GM18519 (cell line): Measurements from ENCODE around the gene NRXN3.

Experiments used
- ATAC-seq: cut with Tn5 transposase; IDR thresholded peaks from one replicate; pipeline ENCODE4 v1.9.1; 2021; ENCODE audit warnings: mild to moderate bottlenecking, moderate library complexity; ENCODE audit not compliant: unreplicated experiment, low FRiP score

Gene NRXN3

DNA sequence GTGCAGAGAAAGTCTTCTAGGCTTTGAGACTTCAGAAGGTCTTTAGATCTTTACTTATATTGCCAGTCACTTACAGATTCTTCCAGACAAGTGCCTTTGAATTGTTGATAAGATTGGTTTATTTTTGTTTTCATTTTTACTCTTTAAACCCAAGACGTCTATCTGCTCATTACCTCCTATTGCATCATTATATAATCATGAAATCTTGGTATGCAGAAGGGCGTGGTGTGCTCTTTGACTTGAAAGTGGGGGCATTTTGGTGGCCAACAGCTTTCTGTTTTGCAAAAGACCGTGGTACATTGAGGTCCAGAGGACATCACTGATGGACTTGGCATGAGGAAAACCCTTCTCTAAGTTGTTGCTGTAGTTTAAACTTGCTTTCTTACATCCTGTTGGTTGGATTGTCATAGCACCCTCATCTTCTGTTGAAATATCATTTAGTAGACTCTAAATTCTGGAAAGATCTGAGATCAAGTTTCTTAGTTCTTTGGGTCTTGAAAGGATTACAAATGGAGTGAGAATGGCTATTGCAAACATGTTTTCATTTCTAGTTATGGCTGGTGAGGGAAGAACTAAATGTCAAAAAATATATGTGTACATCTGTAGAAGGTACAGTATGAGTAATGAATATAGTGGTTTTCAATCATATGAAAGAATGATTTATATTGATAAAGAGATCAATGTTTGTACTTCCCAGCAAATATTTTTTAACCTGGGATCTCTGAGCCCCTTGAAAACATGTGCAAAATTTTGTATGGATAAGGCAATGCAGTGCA, 441.8 kb downstream of the NRXN3 start:
- no peak for ATAC-seq

DNA sequence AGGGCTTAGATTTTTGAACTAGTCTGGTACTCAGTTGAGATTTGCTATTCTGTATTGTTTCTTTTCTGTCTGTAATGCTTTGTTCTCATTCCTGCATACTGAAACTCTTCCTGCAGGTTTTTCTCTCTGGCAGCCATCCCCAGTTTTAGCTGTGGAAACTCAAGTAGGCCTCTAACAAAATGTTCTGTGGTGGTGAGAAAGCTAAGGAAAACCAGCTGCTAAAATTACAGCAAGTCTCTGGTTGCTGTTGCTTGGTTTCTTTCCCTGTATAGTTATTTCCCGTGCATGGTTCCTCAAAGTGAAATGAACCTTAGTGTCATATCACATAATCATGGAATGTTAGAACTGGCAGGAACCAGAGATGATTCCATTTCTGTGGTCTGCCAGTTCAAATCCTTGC, 442.5 kb downstream of the NRXN3 start:
- no peak for ATAC-seq

DNA sequence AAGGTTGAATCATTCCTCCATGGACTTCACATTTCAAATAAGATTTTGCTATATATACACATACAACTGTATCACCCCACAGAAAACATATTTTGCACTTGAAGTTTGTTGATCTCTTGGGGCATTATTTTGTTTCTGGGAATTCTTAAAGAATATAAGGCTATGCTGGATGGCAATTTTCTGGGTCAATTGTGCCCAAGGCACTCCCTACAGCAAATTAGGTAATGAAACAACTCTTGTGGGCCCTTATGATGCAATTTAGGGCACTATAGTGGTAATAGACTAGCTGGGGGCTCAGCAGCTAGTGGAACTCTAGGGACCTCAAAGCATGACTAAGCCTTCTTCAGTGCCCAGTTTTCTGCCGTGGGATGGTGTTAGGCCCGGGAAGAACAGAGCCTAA, 444.4 kb downstream of the NRXN3 start:
- ATAC-seq, result no peak

- ATAC-seq, result no peak
Measured at GRCh38 chr14:78617735-78618134, 447.6 kb downstream of the NRXN3 start.

DNA sequence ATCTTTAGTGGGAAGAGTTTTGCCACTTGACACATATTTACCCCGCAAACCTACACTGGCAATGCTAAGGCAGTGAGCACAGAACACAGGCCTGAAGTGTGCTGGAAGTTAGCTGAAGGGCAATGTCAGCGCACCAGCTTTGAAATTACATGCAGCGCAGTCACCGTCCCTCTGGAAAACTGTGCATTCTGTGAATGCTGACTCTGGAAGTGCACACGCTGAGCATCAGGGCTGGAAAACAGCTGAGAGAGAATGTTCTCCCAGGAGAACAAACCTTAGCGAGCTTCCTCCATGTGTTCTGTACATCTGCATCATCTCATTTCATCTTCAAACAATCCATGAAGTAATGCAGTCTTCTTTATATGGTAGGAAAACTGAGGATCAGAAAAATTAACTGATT, 448.2 kb downstream of the NRXN3 start:
- ATAC-seq, result no peak

DNA sequence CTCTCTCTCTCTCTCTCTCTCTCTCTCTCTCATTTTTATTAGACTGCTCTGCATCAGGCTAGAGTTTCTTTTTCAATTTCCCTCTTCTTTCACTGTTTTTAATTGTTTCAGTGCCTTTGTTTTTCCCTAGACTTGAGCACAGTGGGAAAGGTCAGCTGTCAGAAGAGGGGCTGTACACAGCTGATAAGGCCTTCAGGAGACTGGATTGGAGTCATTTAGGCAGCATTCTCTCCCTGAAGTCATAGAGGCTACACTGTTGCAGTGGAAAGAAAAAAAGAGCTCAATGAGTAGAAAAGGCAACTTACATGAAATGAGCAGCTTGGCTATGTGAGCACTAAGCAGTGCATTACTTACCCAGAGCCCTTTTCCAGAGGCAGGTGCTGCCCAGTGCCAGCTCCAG, 456.9 kb downstream of the NRXN3 start:
- no peak for ATAC-seq

- ATAC-seq, result no peak
Measured at GRCh38 chr14:78631551-78631950, 461.4 kb downstream of the NRXN3 start.

- ATAC-seq, result no peak
Measured at GRCh38 chr14:78633752-78634151, 463.6 kb downstream of the NRXN3 start.

- ATAC-seq, result no peak
Measured at GRCh38 chr14:78637489-78637888, 467.3 kb downstream of the NRXN3 start.

GRCh38 chr14:78637908-78638475, 467.8 kb downstream of the NRXN3 start:
- ATAC-seq, result no peak

DNA sequence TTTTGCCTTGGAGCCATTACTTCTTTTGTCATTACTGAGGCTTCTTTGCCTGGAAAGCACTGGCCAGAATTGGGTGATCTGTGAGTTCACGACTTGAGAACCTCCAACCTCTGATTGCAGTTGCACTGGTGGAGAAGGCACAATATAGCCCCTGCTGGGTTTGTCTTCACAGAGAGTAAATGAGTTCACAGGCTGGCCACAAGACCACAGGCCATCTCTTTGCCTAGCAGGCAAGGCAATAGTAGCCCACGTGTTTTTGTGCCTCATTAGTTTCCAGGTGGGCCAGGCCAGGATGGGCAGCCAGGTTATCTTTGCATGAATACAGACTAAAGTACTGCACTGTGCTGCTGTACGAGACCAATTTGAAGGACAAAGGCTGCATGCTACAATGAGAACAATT, 468.8 kb downstream of the NRXN3 start:
- ATAC-seq, result no peak

DNA sequence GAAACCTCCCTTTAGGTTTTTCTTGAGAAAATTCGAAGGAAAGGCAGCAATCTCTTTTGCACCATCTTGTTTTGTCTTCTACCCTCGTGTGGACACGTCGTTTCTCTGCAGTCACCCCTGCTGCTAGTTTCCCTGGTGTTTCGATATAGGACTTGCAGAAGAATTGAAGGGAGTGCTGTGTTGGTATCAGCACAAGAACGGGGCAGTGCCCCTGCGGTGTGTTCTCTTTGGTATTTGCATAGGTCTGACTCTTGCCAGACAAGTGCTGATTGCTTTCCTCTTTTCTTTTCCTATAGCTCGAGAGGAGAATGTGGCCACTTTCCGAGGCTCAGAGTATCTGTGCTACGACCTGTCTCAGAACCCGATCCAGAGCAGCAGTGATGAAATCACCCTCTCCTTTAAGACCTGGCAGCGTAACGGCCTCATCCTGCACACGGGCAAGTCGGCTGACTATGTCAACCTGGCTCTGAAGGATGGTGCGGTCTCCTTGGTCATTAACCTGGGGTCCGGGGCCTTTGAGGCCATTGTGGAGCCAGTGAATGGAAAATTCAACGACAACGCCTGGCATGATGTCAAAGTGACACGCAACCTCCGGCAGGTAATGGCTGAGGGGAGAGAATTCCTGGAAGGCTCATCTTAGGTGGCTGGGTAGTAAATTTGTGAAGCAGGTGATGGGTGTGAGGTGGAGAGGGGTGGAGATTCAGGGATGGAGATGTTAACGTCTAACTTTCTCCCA, 474.8 kb downstream of the NRXN3 start:
- no peak for ATAC-seq

GRCh38 chr14:78652727-78653126, 482.6 kb downstream of the NRXN3 start:
- no peak for ATAC-seq

- no peak for ATAC-seq
Measured at GRCh38 chr14:78653173-78653572, 483.0 kb downstream of the NRXN3 start.

GRCh38 chr14:78657451-78657850, 487.3 kb downstream of the NRXN3 start:
- ATAC-seq, result no peak

- ATAC-seq, result no peak
Measured at GRCh38 chr14:78664841-78665240, 494.7 kb downstream of the NRXN3 start.

DNA sequence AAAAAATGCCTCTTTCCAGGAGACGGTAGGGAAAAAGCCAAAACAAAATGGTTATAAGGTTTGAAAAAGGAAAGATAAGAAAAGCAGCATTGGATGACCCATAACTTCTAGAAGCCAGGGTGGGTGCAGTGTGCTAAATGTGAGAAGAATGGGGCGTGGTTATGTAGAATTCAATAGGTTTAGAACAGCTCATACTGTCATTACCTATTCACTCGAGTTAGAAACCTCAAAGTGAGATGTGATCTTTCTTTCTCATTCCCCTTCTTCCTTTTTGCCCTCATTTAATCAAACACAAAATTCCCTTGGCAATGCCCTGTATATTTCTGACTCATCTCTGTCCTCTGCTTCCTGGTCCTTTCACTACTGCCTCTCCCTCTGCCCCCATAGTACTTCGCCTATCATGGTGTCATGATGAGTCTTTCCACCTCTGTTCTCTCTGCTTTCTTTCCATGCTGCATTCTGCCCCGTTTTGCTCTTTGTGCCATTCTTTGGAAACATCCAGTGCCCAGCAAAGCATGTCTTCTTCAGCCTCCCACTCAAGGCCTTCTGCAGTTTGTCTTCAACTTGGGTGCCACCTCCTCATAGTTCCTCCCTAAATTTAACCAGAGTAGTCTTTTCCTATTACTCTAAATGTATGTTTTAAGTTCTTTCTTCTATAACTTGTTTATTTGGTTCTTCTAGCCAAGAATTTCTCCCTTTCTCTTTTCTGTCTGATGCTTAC, 496.3 kb downstream of the NRXN3 start:
- no peak for ATAC-seq

- ATAC-seq, result no peak
Measured at GRCh38 chr14:78667141-78667540, 497.0 kb downstream of the NRXN3 start.

- no peak for ATAC-seq
Measured at GRCh38 chr14:78673845-78674244, 503.7 kb downstream of the NRXN3 start.

DNA sequence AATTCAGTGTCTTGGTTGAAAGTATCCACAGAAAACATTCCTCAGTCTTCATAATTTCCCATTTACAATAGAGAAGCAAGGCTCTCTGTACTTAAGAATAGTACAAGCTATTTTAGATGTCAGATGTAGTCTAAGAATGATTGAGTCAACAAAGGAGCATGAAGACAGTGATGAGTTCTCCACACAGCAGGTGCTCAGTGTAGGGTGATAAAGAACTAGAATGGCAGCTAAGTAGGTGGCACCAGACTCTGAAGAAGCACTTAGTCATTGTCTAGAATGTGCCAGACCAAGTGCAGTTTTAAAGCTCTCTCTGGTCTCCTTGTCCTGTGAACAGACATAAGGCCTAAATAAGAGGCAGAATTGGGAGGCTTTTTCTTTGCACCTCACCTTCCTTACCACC, 504.6 kb downstream of the NRXN3 start:
- no peak for ATAC-seq

DNA sequence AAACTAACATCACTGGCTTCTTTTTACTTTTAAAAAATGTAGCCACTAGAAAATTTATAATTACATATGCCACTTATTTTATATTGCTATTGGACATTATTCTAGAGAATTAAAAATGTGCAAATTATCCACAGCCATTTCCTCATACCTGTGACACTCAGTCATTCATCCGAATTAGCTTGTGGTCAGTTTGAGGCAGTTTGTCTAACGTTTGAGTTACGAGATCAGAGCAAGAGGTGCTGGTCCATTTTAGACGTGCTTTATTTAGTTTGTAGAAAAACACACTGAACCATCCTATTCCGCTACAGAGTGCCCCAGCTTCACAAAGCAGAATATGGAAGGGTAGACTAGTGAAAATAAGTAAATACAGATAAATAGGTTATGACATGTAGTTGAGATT, 513.0 kb downstream of the NRXN3 start:
- ATAC-seq, result no peak
